NCI-H460 (cell line): Measurements from ENCODE around the gene APBA2. TPM values are rescaled to one million over a fixed set of nuclear protein-coding genes. Genes with fewer than 3 reads are reported as not detected.

Experiments used
- DNase-seq: peaks from one replicate; pipeline ENCODE4 v3.0.0-alpha.2; 2016; ENCODE audit warnings: low read depth; ENCODE audit errors: extremely low read depth
- total RNA-seq: library from RNA; depleted of rRNA; stranded (reverse); fragments of >200 nt; shearing (Covaris generic); gene quantifications from 2 replicates; pipeline ENCODE4 v1.2.3, GENCODE V29; 2014

APBA2 gene
- total RNA-seq, 1 experiment from 2014 or later, result 20.5 TPM

- DNase-seq, result no peak
These were observed 207.3 kb downstream of the APBA2 start for GRCh38 chr15:29093065-29093435.

GRCh38 chr15:29093696-29094343 is 208.0 kb downstream of the APBA2 start:
- DNase-seq, result no peak

- no peak for DNase-seq
These were observed 208.9 kb downstream of the APBA2 start for GRCh38 chr15:29094711-29095110.

- DNase-seq, result no peak
These were observed 210.0 kb downstream of the APBA2 start for GRCh38 chr15:29095746-29096145.

DNA sequence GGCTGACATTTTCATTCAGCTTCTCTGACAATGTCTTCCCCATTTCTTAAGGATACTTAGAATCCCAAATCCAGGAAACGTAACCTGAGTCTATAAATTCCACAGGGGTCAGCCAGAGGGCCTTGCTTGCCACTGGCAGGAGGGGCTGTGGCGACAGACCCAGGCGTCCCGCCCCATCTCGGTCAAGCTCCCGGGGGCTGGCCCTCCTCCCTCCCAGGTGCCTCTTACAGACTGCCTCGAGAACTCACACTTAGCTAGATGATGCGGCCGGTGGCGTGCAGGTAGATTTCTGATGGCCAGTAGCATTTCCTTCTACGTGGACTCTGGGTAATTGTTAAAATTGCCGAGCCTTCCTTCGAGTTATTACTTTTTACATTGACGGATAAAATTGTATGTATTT is 211.4 kb downstream of the APBA2 start:
- no peak for DNase-seq

- DNase-seq, result no peak
These were observed 212.2 kb downstream of the APBA2 start for GRCh38 chr15:29097971-29098370.

DNA sequence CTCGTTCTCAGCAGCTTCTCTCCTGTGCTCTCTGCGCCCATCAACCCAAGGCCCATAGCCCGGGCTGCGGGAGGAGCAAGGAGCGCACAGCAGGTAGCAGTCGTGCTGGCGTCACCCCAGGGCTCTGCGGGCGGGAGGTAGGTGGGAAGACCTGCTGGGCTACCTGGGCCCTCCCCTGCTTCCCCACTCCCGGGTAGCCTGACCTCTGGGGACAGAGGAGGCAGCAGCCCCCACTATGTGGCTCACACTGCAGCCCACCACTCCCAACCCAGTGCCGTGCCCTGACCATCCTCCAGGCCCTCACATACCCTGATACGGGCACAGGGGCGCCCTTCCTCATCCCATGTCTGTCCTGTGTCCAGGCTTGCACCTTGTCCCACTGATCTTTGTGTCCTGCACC is 212.9 kb downstream of the APBA2 start:
- DNase-seq, result no peak

DNA sequence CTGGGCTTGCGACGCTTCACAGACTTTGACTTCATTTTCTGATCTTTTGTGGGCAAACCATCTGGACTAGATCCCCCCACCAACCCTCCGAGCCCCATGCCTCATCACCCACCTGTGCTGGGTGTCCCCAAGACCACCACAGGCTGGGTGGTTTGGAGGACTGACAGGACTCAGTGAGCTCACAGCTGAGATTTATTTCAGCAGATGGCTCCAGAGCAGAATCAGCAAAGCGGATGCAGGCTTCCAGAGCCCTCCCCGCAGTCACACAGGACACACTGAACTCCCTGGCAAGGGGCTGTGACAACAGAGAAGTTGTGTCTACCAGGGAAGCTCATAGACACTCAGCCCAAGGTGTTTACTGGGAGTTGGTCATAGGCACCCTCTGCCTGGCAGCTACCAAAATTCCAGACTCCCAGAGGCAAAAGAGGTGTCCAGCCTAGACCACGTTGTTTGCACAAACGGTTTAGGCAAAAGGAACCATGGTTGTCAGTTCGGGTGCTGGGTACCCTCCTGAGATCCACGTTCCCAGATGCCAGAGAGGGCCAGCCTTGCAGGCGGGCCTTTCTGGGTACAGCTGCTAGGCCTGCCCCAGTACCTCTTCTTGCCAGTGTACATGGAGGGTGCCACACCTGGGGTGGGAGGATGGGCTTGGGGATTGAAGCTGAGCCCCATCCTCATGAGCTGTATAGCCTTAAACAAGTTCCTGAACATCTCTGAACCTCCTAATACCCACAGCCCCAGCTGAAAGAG is 213.5 kb downstream of the APBA2 start:
- DNase-seq, result no peak

GRCh38 chr15:29100486-29101000 is 214.8 kb downstream of the APBA2 start:
- no peak for DNase-seq

GRCh38 chr15:29101491-29101890 is 215.7 kb downstream of the APBA2 start:
- DNase-seq, result no peak

DNA sequence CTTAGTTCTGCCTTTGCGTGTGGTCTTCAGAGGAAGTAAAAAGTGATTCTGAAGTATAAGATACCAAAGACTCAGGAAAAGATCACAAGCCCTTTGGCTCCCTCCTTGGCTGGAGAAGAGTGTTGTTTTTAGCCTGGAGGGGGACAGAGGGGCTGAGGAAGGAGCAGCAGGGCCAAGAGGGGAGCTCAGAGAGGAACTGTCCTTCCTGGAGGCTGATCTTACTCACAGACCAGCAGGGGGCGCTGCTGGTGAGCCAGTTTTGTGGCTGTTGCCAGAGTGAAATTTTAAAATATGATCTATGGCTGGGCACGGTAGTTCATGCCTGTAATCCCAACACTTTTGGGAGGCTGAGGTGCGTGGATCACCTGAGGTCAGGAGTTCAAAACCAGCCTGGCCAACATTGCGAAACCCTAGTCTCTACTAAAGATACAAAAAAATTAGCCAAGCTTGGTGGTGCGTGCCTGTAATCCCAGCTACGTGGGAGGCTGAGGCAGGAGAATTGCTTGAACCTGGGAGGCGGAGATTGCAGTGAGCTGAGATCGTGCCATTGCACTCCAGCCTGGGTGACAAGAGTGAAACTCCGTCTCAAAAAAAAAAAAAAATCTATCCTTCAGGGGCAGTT is 216.5 kb downstream of the APBA2 start:
- DNase-seq, result peak; percentile 36

- no peak for DNase-seq
These were observed 217.4 kb downstream of the APBA2 start for GRCh38 chr15:29102911-29103823.

GRCh38 chr15:29103824-29104565 is 218.2 kb downstream of the APBA2 start:
- DNase-seq, result peak; percentile 44

DNA sequence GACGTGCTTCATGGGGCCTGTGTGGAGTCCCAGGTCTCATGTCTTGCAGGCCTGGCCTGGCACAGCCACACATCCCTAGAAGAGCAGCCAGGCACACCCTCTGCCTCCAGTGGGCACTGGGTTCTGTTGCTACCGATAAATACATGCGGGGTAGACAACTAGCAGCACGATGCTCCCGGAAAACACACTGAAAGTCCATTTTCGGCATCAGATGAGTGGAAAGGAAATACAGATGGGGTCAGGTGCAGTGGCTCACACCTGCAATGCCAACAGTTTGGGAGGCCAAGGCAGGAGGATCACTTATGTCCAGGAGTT is 218.7 kb downstream of the APBA2 start:
- no peak for DNase-seq

GRCh38 chr15:29105151-29105854 is 219.5 kb downstream of the APBA2 start:
- DNase-seq, result no peak

DNA sequence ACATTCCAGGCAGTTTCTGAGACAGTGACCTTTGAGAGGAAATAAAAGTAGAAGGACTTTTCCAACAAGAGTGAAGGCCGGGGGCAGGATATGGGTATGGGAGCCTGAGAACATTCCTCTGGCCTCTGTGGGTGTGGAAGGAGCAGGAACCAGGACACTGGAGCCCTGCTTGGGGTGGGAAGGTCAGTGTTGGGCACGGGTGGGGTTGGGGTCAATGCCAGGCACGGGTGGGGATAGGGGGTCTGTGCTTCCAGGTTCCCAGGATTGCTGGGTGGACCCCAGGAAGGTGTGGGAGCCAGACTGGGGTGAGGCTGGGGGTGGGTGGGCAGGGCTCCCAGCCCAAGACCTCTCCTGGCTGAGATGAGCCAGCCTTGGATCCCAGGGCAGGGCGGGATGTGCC is 220.3 kb downstream of the APBA2 start:
- no peak for DNase-seq

GRCh38 chr15:29106551-29107290 is 220.9 kb downstream of the APBA2 start:
- no peak for DNase-seq

GRCh38 chr15:29107291-29107890 is 221.6 kb downstream of the APBA2 start:
- no peak for DNase-seq
